Suppressor macrophage treated with lipopolysaccharide for 1 hour (primary cell): Measurements from ENCODE around the gene AHCY.
"Not testable (repeated sequence)": the region's sequence is repeated elsewhere in the genome, so short reads cannot be mapped to it uniquely, and the experiment has no call there.

Source experiments
- DNase-seq, 3 donors: peaks; one replicate each; pipeline ENCODE4 v3.0.0-alpha.2; 2020 to 2022

Gene AHCY

GRCh38 chr20:34252431-34253086 lies 50.6 kb downstream of the AHCY start:
- DNase-seq, result not testable (repeated sequence)

- DNase-seq, result no peak
Measured at GRCh38 chr20:34251619-34252018, 51.5 kb downstream of the AHCY start.

- DNase-seq, result no peak
Measured at GRCh38 chr20:34250005-34250404, 53.1 kb downstream of the AHCY start.

GRCh38 chr20:34249291-34249690 lies 53.9 kb downstream of the AHCY start:
- peak; percentile 78 to 92 (median 92) for DNase-seq

GRCh38 chr20:34246126-34246626 lies 57.0 kb downstream of the AHCY start:
- DNase-seq, result no peak

- DNase-seq, result no peak
Measured at GRCh38 chr20:34243377-34243776, 59.8 kb downstream of the AHCY start.

- no peak for DNase-seq
Measured at GRCh38 chr20:34242879-34243278, 60.3 kb downstream of the AHCY start.

- DNase-seq, result not testable (repeated sequence)
Measured at GRCh38 chr20:34242015-34242414, 61.1 kb downstream of the AHCY start.

- DNase-seq, result peak in 2 of 3 donors; percentile 32 to 35
Measured at GRCh38 chr20:34240693-34241615, 62.2 kb downstream of the AHCY start, which contains the start of gene ASIP. ASIP (plus strand) TSS chr20:34241423; CDS start chr20:34260375, 18,952 bp downstream.

- DNase-seq, result no peak
Measured at GRCh38 chr20:34240121-34240520, 63.0 kb downstream of the AHCY start.

- no peak for DNase-seq
Measured at GRCh38 chr20:34237942-34238341, 65.2 kb downstream of the AHCY start.

GRCh38 chr20:34235875-34236274 lies 67.3 kb downstream of the AHCY start:
- no peak for DNase-seq

GRCh38 chr20:34233687-34234086 lies 69.5 kb downstream of the AHCY start:
- DNase-seq, result no peak

- no peak for DNase-seq
Measured at GRCh38 chr20:34232494-34233087, 70.6 kb downstream of the AHCY start.

GRCh38 chr20:34231634-34232033 lies 71.5 kb downstream of the AHCY start:
- DNase-seq, result no peak
